ENCODE data around the gene ZC2HC1B.

DNA sequence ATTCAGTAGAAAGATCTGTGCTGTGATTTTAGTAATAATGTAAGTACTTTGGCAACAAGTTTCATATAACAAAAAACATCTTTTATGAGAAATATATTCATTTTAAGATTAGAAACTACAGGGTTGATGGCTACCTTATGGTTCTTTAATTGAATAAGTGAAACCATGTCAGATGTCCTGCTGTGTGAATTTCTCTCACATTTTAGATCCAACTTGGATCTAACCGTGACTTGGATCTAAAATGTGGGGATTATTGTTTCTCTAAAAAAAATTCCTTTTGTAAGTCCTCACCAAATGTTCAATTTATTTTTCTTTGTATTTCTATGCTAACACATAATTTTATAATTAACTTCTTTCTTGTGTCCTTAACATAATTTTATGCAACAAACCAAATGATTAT, 30.4 kb downstream of the ZC2HC1B start:
- no peak for TF ChIP-seq CTCF (IDR thresholded peaks at IDR 0.05)
- TF ChIP-seq EZH2 (IDR thresholded peaks at IDR 0.05): no peak
